ENCODE results near the gene PCSK2.

PCSK2 gene

DNA sequence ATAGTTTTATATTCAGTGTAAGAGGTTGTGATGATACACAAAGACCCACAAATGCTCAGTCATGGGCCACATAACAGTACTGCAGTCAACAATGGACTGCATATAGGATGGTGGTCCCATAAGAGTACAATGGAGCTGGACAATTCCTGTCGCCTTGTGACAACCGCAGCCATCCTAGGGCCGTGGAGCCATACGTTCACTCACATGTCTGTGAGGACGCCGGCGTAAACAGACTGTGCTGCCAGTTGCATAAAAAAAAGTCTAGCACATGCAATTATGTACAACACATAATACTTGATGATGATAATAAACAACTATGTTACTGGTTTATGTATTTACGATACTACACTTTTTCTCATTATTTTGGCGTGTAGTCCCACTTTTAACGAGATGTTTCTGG lies 273.4 kb downstream of the PCSK2 start:
- no peaks in the 10 kb centered on the region for H3K36me3 Mint-ChIP-seq
- no peaks in the 10 kb centered on the region for H3K9me3 Mint-ChIP-seq
- H3K27ac Mint-ChIP-seq, result no peak overlapping the region
- no peak for ATAC-seq
- H3K4me1 Mint-ChIP-seq, result peaks cover 13% of the 10 kb centered on the region
- no peak overlapping the region for H3K4me3 Mint-ChIP-seq
- H3K27me3 Mint-ChIP-seq, result peaks cover 19% of the 10 kb centered on the region

DNA sequence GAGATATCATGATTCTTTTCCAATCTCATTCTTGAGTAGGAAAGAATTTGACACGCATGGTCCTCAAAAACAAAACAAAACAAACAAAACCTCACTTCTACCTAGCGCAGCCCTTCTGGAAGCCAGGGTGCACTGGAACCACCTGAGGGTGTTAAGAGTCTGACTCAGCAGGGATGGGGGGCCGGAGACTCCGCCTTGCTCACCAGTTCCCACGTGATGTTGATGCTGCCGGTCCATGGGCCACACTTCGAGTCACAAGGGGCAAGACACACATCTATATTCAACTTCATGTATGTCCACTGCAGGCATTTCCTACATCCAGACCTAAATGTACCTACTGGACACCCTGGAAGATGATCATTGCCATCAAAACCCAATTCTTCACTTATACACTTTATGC lies 274.0 kb downstream of the PCSK2 start:
- Mint-ChIP-seq H3K27ac (no peak overlapping the region), H3K4me3 (no peak overlapping the region), H3K27me3 (peaks cover 19% of the 10 kb centered on the region), H3K36me3 (no peaks in the 10 kb centered on the region), H3K9me3 (no peaks in the 10 kb centered on the region), H3K4me1 (peaks cover 18% of the 10 kb centered on the region)
- ATAC-seq, result no peak

DNA sequence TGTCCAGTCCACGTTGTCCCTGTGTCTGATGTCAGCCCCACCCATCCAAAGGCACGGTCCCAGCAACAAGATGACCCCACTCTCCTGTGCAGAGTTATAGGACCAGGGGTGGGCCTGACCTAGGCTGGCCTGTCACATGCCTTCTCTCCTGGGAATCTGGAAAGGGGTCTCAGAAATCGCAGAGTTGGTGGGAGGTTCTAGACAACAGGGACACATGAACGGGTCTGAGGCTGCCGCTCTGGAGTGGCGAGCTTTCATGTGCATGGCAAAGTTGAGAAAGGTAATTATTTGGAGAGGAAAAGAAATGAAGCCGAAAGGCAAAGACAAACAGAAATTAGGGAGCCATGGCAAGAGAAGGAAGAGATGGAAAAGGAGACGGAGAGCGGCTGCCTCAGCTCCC lies 274.9 kb downstream of the PCSK2 start:
- Mint-ChIP-seq H3K4me1 (peaks cover 21% of the 10 kb centered on the region), H3K36me3 (no peaks in the 10 kb centered on the region), H3K27ac (no peak overlapping the region), H3K4me3 (no peak overlapping the region), H3K27me3 (peaks cover 19% of the 10 kb centered on the region), H3K9me3 (no peaks in the 10 kb centered on the region)
- ATAC-seq, result no peak

DNA sequence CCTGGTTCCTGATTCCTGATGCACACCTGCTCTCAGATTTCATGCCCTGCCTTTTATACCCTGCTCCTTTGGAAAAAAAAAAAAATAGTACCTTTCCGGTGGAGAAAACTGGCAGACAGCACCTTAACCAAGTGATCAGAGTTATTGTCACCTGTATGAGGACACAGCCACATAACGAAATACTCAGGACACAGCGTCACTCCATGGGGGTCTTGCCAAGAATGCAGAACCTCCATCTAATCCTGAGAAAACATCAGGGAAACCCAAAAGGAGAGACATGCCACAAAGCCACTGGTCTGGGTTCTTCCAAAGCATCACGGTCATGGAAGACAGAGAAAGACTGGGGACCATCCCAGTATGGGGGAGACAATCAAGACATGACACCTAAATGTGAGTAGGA lies 275.3 kb downstream of the PCSK2 start:
- peaks cover 19% of the 10 kb centered on the region for H3K27me3 Mint-ChIP-seq
- H3K4me3 Mint-ChIP-seq, result no peak overlapping the region
- H3K4me1 Mint-ChIP-seq, result peaks cover 21% of the 10 kb centered on the region
- H3K9me3 Mint-ChIP-seq, result no peaks in the 10 kb centered on the region
- ATAC-seq, result no peak
- no peak overlapping the region for H3K27ac Mint-ChIP-seq
- H3K36me3 Mint-ChIP-seq, result no peaks in the 10 kb centered on the region

DNA sequence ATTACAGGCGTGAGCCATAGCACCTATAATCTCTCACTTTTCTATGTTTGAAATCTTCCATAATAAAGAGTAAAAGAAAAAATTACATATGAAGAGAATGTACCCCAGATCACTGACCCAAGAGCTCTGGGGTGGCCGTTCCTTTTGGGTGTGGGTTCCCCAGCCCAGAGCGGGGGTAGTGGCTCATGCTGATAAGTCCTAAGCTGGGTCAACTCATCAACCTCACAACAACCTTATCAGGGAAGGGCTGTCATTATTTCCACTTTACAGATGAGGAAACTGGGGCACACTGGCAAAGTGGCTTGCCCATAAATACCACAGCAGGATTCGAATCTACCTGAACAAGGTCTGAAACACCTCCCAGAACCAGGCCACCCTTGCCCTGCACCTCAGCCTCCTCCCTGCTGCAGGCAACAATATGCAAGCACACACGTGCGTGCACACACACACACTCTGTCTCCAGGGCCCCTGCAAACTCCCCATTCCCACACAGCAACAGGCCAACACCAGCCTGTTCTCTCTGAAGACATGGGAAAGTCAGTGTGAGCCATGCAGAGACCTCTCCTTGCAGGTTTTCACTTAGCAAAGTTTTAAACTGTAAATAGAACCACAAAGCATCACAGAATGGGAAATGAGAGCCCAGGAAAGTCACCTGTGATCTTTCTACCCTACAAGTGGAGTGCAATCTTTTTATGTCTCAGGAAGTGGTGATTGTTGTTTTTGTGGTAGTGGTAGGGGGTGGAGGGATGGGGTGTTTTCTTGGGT lies 276.6 kb downstream of the PCSK2 start:
- Mint-ChIP-seq H3K4me1 (peaks cover 21% of the 10 kb centered on the region), H3K36me3 (no peaks in the 10 kb centered on the region), H3K9me3 (no peaks in the 10 kb centered on the region), H3K27me3 (peaks cover 15% of the 10 kb centered on the region), H3K27ac (no peak overlapping the region), H3K4me3 (no peak overlapping the region)
- ATAC-seq, result no peak

DNA sequence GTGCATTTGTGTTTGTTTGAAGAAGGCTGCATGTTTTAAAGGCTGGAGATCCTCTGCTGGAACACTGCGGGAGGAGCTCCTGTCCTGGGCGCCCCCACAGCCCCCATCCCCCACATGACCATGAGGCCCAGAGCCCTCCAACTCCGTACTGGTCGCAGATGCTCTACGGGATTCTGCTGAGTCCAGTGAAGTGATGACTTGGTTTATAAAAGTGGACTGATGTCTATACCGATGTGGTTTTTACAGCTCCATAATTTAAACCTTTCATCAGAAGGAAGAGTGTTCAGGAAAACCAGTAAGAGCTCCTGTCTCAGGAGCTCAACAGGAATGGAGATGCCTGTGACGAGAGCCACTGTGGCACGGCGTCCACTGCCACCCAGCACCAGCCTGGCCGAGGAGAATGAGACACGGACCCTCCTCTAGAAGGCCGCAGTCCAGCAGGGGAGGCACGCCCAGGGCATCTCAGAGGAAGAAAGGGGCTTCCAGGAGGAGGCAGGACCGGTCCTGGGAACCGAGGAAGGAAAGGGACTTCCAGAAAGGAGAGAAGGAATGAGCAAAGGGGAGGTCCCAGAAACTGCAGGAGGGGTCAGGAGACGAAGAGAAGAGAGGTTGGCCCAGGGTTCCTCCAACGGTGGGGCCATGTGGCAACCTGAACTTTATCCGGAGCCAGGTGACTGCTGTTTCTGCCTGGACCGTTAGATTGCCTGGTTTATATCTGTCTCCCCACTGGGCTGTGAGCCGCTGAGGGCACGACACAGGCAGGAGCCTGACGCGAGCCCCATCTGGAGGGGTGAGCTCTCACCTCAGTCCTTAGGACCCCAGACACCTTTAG lies 277.4 kb downstream of the PCSK2 start:
- Mint-ChIP-seq H3K4me1 (peaks cover 21% of the 10 kb centered on the region), H3K4me3 (peak overlapping the region; percentile 81), H3K36me3 (no peaks in the 10 kb centered on the region), H3K9me3 (no peaks in the 10 kb centered on the region), H3K27me3 (peaks cover 8% of the 10 kb centered on the region), H3K27ac (peak overlapping the region; percentile 72)
- ATAC-seq, result peak; percentile 34

DNA sequence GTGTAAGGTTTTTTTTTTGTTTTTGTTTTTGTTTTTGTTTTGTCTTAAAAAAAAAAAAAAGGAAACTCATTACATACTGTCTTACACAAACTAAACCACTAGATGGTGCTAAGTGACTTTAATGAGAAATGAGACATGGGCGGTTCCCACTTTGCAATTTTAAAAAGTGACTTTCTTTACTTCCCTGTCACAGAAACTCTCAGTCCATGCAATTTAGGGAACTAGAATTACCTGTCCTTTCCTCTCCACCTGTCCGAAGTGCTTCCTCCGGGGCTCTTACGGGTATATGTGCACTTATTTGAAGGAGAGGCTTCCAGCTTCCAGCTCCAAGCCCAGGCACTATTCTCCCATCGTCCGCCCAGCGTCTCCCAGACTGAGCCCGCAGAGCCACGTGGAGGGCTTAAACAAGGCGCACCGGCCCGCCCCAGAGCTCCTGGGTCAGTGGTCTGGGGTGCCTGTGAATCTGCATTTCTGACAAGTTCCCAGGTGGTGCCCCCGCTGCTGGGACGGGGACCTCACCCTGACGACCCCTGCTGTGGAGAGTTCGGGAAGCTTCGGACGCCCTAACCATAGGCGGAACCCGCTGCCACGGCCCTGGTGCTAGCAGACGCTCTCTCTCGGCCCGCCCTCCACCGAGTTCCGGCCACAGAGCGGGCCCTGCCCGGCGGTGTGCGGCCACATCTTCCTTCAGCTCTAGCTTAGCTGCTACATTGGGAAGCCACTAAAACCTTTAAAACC lies 278.2 kb downstream of the PCSK2 start:
- no peaks in the 10 kb centered on the region for H3K9me3 Mint-ChIP-seq
- peak; percentile 84 for ATAC-seq
- H3K4me3 Mint-ChIP-seq, result peak overlapping the region; percentile 81
- peak overlapping the region; percentile 72 for H3K27ac Mint-ChIP-seq
- peaks cover 21% of the 10 kb centered on the region for H3K4me1 Mint-ChIP-seq
- peaks cover 3% of the 10 kb centered on the region for H3K27me3 Mint-ChIP-seq
- no peaks in the 10 kb centered on the region for H3K36me3 Mint-ChIP-seq

DNA sequence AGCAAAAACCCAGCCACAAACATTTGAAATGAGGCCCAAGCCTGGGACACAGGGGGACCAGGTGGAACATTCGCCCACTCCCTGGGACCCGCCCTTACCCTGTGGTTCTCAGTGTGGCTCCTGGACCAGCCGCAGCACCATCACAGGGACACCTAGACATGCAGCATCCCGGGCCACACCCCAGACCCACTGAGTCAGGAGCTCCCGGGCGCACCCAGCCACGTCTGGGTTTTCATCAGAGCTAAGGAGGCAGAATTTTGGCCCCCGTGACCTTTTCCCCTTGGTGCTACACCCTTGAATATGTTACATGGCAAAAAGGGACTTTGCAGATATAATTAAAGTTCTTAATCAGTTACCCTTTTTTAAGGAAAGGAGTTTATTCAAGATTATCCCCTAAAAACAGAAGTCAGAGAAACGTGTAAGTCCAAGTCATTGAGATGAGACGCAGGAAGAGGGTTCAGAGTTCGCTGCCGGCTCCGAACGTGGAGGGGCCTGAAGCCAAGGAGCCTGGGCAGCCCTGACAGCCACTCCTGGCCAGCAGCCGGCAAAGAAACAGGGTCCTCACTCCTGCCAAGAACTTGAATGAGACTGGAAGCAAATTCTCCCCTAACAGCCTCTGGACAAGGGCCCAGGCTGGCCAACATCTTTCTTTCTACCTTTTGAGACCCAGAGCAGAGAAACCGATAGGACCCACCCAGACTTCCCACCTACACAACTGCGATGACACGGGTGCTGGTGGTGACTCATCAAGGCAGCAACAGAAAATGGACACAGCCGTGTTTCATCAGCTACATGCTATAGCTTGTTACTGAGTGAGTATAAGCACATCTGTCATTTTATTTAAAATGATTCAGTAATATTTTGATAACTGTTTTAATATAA lies 279.0 kb downstream of the PCSK2 start:
- peak overlapping the region; percentile 72 for H3K27ac Mint-ChIP-seq
- no peaks in the 10 kb centered on the region for H3K36me3 Mint-ChIP-seq
- H3K4me3 Mint-ChIP-seq, result peak overlapping the region; percentile 81
- H3K4me1 Mint-ChIP-seq, result peaks cover 21% of the 10 kb centered on the region
- H3K27me3 Mint-ChIP-seq, result no peaks in the 10 kb centered on the region
- H3K9me3 Mint-ChIP-seq, result no peaks in the 10 kb centered on the region
- peak; percentile 46 for ATAC-seq

DNA sequence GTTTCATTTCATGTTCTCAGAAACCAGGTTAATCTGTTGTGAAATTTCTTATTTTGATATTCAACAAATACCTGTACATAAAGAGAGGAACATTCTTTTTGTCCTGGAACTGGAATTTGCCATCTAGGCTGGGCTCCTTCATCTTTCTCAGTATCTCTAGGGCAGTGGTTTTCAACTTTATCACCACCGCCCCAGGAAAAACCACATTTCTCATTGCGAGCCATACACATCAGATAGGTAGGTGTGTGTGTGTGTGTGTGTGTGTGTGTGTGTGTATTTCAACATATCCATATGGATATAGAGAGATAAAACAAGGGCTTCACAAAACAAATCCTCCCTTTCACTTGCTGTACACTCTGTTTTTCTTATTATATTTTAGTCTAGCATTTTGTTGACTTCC lies 280.2 kb downstream of the PCSK2 start:
- Mint-ChIP-seq H3K27me3 (no peaks in the 10 kb centered on the region), H3K9me3 (no peaks in the 10 kb centered on the region), H3K27ac (no peak overlapping the region), H3K4me1 (peaks cover 21% of the 10 kb centered on the region), H3K36me3 (no peaks in the 10 kb centered on the region), H3K4me3 (no peak overlapping the region)
- no peak for ATAC-seq

DNA sequence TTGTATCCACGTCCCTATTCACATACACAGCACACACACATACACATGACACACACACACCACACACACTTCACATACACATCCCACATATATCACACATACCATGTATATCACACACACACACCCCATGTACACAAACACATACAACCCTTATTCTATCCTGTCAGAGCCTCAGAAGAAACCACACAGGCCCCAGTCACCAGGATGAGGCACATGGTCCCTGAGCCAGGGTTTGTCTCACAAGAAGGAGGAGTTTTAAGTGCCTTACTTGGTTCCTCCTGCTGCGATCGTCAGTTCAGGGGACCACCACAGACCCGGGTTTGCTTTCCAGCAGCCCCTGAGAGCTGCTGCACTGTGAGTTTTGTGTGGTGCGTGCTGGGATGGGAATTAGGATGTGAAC lies 280.7 kb downstream of the PCSK2 start:
- no peaks in the 10 kb centered on the region for H3K27me3 Mint-ChIP-seq
- H3K9me3 Mint-ChIP-seq, result no peaks in the 10 kb centered on the region
- H3K27ac Mint-ChIP-seq, result no peak overlapping the region
- peaks cover 21% of the 10 kb centered on the region for H3K4me1 Mint-ChIP-seq
- H3K4me3 Mint-ChIP-seq, result no peak overlapping the region
- ATAC-seq, result no peak
- H3K36me3 Mint-ChIP-seq, result no peaks in the 10 kb centered on the region

DNA sequence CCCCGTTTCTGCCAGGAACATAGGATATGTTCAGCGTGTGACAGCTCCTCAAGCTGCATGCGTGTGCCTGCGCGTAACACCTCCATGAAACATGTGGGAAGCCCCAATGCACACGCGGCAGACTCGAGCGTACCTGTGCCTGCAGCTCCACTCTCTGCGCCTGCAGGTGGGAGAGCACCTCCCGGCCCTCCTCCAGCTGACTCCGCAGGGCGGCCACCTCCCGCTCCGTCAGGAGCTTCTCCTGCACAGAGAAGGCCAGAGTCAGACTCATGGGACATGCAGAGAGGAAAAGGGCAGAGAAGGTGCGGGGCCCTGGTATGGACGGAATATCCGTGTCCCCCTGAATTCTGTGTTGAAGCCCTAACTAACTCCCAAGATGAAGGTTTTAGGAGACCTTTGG lies 281.9 kb downstream of the PCSK2 start:
- no peaks in the 10 kb centered on the region for H3K9me3 Mint-ChIP-seq
- ATAC-seq, result no peak
- peaks cover 10% of the 10 kb centered on the region for H3K27me3 Mint-ChIP-seq
- H3K27ac Mint-ChIP-seq, result no peak overlapping the region
- H3K4me3 Mint-ChIP-seq, result no peak overlapping the region
- H3K36me3 Mint-ChIP-seq, result no peaks in the 10 kb centered on the region
- peaks cover 21% of the 10 kb centered on the region for H3K4me1 Mint-ChIP-seq

DNA sequence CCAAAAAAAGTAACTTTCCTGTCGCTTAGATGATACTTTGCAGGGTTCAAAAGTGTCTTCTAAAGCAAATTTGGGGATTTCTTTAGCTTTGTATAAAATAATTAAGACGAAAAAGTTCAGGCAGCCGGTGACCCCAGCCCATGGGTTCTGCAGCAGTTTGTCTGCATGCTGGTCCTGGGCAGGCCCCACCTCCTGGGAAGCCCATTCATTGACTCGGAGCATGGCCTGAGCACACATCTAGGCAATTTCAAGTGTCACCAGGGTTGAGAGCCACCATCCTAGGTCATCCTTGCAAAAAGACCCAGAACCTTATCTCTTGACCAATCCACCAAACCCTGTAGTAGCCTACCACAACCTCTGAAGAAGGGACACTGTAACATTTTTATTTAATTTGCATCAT lies 283.7 kb downstream of the PCSK2 start:
- no peak overlapping the region for H3K4me3 Mint-ChIP-seq
- no peaks in the 10 kb centered on the region for H3K9me3 Mint-ChIP-seq
- no peaks in the 10 kb centered on the region for H3K36me3 Mint-ChIP-seq
- peaks cover 12% of the 10 kb centered on the region for H3K27me3 Mint-ChIP-seq
- H3K4me1 Mint-ChIP-seq, result peaks cover 6% of the 10 kb centered on the region
- ATAC-seq, result no peak
- no peak overlapping the region for H3K27ac Mint-ChIP-seq

DNA sequence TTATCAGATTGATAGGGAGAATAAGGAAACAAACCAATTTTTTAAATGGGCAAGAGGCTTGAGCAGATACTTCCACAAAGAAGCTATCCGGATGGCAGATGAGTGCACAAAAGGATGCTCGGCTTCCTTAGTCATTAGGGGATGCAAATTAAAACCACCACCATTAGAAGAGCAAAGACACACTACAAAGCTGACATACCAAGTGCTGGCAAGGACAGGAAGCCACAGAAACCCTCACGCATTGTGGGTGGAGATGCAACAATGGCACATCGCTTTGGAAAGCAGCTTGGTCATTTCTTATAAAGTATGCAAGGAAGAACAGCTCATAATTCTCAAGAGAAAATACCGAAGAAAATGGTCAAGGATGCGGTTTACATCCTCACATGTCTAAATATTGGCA lies 284.6 kb downstream of the PCSK2 start:
- no peak overlapping the region for H3K27ac Mint-ChIP-seq
- H3K4me1 Mint-ChIP-seq, result no peaks in the 10 kb centered on the region
- no peak for ATAC-seq
- no peaks in the 10 kb centered on the region for H3K9me3 Mint-ChIP-seq
- no peak overlapping the region for H3K4me3 Mint-ChIP-seq
- H3K36me3 Mint-ChIP-seq, result no peaks in the 10 kb centered on the region
- peaks cover 12% of the 10 kb centered on the region for H3K27me3 Mint-ChIP-seq

DNA sequence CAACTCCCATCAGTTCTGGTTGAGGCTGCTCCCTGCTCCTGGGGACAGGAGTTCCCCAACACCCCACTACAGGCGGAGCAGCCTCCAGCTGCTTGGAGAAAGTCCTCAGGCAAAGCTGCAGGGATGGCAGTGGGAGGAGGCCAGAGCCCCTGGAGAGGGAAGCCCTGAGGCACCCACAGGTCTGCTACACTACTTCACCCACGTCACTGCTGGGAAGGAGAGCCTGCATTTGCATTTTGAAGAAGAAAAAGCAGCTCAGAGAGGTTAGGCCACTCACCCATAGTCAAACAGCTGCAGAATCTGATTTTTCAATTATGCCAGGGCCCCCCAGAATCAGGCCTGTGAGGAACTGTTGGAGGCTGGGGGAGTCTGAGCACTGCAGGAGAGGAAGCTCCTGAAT lies 287.1 kb downstream of the PCSK2 start:
- H3K36me3 Mint-ChIP-seq, result no peaks in the 10 kb centered on the region
- no peak for ATAC-seq
- H3K27me3 Mint-ChIP-seq, result peaks cover 12% of the 10 kb centered on the region
- H3K9me3 Mint-ChIP-seq, result no peaks in the 10 kb centered on the region
- no peaks in the 10 kb centered on the region for H3K4me1 Mint-ChIP-seq
- no peak overlapping the region for H3K27ac Mint-ChIP-seq
- H3K4me3 Mint-ChIP-seq, result no peak overlapping the region

DNA sequence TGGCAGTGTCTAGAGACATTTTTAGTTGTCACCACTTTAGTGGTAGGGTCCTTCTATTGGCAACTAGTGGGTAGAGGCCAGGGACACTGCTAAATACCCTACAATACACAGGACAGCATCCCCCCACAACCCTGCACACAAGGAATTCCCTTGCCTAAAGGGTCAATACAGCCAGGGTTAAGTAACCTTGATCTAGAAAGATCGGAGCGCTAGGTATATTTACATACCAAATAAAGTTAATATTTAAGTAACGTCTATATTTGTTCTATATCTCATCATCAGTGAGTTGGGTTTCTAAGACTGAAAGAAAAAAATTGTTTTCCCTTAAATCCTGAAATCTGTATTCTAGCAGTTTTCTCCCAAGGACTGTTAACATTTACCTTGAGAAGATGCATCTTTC lies 288.2 kb downstream of the PCSK2 start:
- no peak for ATAC-seq
- H3K36me3 Mint-ChIP-seq, result no peaks in the 10 kb centered on the region

More for the DNA sequence above, 288.2 kb downstream of the PCSK2 start:
- Mint-ChIP-seq H3K4me1 (no peaks in the 10 kb centered on the region), H3K27me3 (peaks cover 12% of the 10 kb centered on the region), H3K9me3 (no peaks in the 10 kb centered on the region), H3K4me3 (no peak overlapping the region), H3K27ac (no peak overlapping the region)
